ENCODE data around the gene TACSTD2. TPM values are rescaled to one million over a fixed set of nuclear protein-coding genes. Genes with fewer than 3 reads are reported as not detected.
"Not testable (repeated sequence)": the region's sequence is repeated elsewhere in the genome, so short reads cannot be mapped to it uniquely, and the experiment has no call there.

TACSTD2 gene
- total RNA-seq, 1 donor from 2014 or later: 169 TPM

DNA sequence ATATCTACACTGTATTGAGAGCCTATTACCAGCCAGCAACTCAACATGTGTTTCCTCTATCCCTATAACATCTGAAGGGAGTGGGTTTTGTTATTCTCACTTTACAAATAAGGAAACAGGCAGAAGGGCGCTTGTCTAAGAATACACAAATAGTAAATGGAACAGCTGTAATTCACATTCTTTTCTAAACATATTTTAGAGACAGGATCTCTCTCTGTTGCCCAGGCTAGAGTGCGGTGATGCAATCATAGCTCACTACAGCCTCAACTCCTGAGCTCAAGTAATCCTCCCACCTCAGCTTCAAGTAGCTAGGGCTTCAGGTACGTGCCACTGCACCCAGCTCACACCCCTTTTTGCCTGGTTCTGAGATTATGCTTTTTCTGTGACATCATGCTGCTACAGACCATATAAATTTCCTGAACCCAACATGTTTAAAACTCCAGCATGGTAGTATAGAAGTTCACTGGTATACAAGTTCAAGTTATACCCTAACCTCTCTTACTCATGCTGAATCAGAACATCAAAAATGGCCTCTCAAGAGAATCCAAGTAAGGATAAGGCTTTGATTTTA is 8.6 kb upstream of the TACSTD2 start:
- H3K36me3 ChIP-seq (ENCODE audit: control insufficient read depth, insufficient read depth, low read length): no peaks in the 10 kb centered on the region
- no peaks in the 10 kb centered on the region for H3K27me3 ChIP-seq (ENCODE audit: control insufficient read depth, insufficient read depth, low read length)
- no peak for DNase-seq (ENCODE audit: low read depth)
- no peak overlapping the region for H3K4me3 ChIP-seq (ENCODE audit: low read depth, low read length)
- TF ChIP-seq, protein P1, sequence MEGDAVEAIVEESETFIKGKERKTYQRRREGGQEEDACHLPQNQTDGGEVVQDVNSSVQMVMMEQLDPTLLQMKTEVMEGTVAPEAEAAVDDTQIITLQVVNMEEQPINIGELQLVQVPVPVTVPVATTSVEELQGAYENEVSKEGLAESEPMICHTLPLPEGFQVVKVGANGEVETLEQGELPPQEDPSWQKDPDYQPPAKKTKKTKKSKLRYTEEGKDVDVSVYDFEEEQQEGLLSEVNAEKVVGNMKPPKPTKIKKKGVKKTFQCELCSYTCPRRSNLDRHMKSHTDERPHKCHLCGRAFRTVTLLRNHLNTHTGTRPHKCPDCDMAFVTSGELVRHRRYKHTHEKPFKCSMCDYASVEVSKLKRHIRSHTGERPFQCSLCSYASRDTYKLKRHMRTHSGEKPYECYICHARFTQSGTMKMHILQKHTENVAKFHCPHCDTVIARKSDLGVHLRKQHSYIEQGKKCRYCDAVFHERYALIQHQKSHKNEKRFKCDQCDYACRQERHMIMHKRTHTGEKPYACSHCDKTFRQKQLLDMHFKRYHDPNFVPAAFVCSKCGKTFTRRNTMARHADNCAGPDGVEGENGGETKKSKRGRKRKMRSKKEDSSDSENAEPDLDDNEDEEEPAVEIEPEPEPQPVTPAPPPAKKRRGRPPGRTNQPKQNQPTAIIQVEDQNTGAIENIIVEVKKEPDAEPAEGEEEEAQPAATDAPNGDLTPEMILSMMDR (IDR thresholded peaks at IDR 0.05; ENCODE audit: insufficient read depth, low read length, poor library complexity, severe bottlenecking): no peak

DNA sequence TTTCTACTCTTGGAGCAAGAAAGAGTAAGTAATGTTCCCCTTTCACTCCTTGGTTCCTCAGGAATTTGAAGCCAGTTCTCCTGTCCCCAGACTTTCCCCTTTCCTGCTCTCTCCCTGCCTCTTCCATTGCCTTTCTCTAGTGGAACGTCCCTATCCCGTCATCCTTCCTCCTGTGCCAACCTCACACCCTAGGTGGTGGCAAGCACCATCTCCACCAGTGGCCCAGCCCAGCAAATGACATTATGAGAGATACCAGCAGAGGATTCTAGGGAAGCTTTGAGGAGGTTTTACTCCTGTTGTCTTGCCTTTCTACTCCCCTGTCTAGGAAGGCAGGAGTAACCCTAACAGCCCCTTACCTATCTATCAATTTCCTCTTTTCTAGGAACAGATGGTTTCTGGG is 8.1 kb upstream of the TACSTD2 start:
- no peak for DNase-seq (ENCODE audit: low read depth)
- TF ChIP-seq, protein P1 (IDR thresholded peaks at IDR 0.05; ENCODE audit: insufficient read depth, low read length, poor library complexity, severe bottlenecking): no peak
- H3K36me3 ChIP-seq (ENCODE audit: control insufficient read depth, insufficient read depth, low read length): no peaks in the 10 kb centered on the region

DNA sequence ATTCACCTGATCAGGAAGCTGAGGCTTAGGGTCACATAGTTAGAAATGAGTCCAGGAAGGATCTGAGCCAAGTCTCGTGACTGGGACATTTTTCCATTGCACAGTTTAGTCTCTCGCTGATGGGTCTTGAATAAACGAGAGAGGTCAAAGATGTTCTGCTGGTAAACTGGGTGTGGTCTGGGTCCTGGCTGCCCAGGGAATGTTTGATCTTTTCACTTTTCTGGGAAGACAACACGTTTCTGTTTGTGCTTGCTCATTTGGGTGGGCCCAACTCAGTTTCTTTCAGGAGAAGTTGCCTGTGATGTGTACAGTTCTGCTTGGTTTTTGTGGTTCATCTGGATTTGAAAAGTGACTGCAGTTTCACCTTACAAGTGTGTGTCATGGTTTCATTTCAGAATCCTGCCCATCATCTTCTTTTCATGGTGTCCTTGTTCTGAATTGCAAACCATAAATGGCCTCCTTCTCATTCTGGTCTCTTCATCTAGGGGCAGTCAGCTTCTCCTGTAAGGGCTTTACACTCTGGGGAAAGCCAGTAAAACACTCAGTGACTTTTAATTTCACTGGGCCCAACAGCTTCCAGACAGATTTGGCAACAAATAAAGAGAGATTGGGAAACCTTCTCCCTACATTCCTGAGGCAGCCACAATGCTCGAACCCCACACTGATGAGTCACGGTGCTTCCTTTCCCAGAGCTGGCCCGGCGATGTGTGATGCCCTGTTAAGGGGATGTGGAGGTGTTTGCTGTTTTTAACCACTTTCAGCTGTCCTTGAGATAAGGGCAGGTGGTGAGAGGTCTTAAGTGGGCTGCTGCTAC is 7.2 kb upstream of the TACSTD2 start:
- TF ChIP-seq, protein P1 (IDR thresholded peaks at IDR 0.05; ENCODE audit: insufficient read depth, low read length, poor library complexity, severe bottlenecking): no peak
- H3K4me3 ChIP-seq (ENCODE audit: low read depth, low read length): no peak overlapping the region
- peak; percentile 94 for DNase-seq (ENCODE audit: low read depth)
- no peaks in the 10 kb centered on the region for H3K27me3 ChIP-seq (ENCODE audit: control insufficient read depth, insufficient read depth, low read length)
- H3K36me3 ChIP-seq (ENCODE audit: control insufficient read depth, insufficient read depth, low read length): no peaks in the 10 kb centered on the region

More for the DNA sequence above, 8.1 kb upstream of the TACSTD2 start:
- Histone ChIP-seq H3K4me3 (ENCODE audit: low read depth, low read length) (no peak overlapping the region), H3K27me3 (ENCODE audit: control insufficient read depth, insufficient read depth, low read length) (no peaks in the 10 kb centered on the region)

DNA sequence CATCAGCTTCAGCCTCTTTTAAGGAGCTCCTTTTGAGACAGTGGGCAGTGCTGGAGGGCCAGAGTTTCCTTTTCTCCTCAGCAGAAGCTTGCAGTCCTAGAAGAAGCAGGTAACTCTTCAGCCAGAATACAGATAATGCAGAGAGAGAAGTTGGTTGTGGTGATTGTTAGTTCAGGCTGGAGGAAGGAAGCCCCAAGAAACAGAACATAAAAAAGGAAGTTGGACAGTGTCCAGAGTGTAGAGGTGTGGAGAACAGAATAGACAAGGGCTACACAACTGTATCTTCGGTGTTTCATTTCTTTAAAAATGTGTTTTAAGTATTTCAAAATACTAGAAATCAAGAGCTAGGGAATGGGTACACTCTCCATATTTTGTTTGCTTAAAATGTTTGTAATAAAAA is 6.4 kb upstream of the TACSTD2 start:
- no peak for DNase-seq (ENCODE audit: low read depth)
- no peaks in the 10 kb centered on the region for H3K27me3 ChIP-seq (ENCODE audit: control insufficient read depth, insufficient read depth, low read length)
- no peak overlapping the region for H3K4me3 ChIP-seq (ENCODE audit: low read depth, low read length)
- TF ChIP-seq, protein P1 (IDR thresholded peaks at IDR 0.05; ENCODE audit: insufficient read depth, low read length, poor library complexity, severe bottlenecking): no peak
- H3K36me3 ChIP-seq (ENCODE audit: control insufficient read depth, insufficient read depth, low read length): no peaks in the 10 kb centered on the region

DNA sequence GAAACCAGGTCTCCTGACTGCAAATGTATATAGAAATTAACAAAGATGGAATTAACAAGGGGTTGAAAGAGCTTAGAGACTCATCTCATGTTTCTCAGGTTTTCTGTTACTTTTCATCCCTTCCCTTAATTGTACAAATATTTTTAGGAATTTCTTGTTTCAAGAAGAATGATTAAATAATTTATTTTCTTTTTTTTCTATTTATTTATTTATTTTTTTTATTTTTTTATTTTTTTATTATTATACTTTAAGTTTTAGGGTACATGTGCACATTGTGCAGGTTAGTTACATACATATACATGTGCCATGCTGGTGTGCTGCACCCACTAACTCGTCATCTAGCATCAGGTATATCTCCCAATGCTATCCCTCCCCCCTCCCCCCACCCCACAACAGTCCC is 5.1 kb upstream of the TACSTD2 start:
- H3K4me3 ChIP-seq (ENCODE audit: low read depth, low read length); H3K27me3 ChIP-seq (ENCODE audit: control insufficient read depth, insufficient read depth, low read length); DNase-seq (ENCODE audit: low read depth); H3K36me3 ChIP-seq (ENCODE audit: control insufficient read depth, insufficient read depth, low read length): not testable (repeated sequence)

DNA sequence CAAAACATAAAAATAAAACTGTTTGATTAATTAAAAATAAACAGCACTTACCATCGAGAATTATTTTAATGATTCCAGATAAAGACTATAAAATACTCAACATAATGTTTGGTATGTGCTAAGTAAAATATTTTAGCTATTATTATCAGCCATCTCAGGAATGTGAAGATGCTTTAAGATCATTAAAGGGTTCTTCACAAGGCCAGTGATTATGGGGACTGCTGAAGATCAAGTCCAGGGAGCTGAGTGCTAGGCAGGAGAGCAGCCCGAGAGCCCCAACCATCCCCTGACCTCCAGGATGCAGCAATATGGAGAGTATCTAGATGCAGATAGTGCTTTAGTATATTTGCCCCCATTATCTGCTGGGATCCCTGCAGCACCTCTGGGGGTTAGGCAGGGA is 4.6 kb upstream of the TACSTD2 start:
- Histone ChIP-seq H3K4me3 (ENCODE audit: low read depth, low read length) (no peak overlapping the region), H3K36me3 (ENCODE audit: control insufficient read depth, insufficient read depth, low read length) (no peaks in the 10 kb centered on the region), H3K27me3 (ENCODE audit: control insufficient read depth, insufficient read depth, low read length) (peaks cover under 1% of the 10 kb centered on the region)
- no peak for DNase-seq (ENCODE audit: low read depth)
- TF ChIP-seq, protein P1 (IDR thresholded peaks at IDR 0.05; ENCODE audit: insufficient read depth, low read length, poor library complexity, severe bottlenecking): no peak
